C4-2B (cell line): ENCODE results near the gene HRH2.

Experiments used
- H3K27ac ChIP-seq: fragments of 450-650 bp; 2 replicates; pipeline ENCODE4 v1.5.1; 2017
- CTCF ChIP-seq: fragments of 450-650 bp; conservative IDR thresholded peaks from 2 replicates; pipeline ENCODE4 v1.5.1; 2017; ENCODE audit warnings: mild to moderate bottlenecking
- ZFX ChIP-seq: fragments of 450-650 bp; IDR thresholded peaks from 2 replicates; pipeline ENCODE4 v1.6.1; 2017

HRH2 gene

GRCh38 chr5:175670372-175670771 lies 12.5 kb downstream of the HRH2 start:
- H3K27ac ChIP-seq: no peak overlapping the region
- TF ChIP-seq ZFX: no peak
- TF ChIP-seq CTCF: no peak

DNA sequence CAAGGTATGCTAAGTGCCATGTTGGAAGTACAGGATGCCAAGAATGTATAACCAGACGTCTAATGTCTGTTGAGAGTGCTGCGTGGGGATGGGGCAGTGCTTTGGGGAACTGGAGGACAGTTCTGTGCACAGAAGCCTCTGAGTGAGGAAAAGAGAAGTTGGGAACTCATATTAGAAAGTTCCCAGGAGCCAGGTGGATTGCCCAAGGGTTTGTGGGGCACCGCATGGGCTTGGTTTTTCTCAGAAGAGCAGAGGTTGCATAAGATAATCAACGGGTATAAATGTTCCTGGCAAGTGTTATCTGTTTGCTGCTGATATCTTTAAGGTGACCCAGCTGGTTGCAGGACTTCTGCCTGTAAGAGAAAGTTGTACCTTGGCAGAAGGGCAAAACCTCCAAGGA lies 13.1 kb downstream of the HRH2 start:
- TF ChIP-seq CTCF: no peak
- no peak for TF ChIP-seq ZFX
- H3K27ac ChIP-seq: no peak overlapping the region

GRCh38 chr5:175672976-175673648 lies 15.2 kb downstream of the HRH2 start:
- no peak overlapping the region for H3K27ac ChIP-seq
- TF ChIP-seq CTCF (no peak), ZFX (no peak)

DNA sequence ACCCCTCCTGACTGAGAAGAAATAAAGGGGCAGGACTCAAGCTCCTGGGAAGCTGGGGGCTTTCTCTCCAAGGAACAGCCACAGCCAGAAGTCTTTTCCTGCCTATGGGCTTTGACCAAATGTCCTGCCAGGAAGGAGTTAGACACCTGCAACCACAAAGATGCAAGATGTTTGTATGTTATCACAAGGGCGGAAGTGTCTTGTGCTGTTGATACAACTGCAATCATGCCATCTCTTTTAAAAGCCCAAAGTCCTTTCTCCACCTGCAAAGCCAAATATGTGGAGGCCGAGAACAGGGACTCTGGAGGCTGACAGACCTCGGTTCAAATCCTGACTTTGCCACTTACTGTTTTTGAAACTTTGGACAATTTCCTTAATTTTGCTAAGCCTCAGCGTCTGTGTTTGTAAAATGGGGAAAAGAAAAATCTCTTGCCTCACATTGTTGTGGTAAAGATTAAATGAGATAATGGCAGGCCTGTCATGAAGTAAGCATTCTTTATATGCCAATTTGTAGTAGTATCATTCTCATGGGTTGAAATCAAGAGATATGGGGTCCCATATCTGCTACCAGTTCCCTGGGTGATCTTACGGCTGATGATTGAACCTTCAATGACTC lies 17.0 kb downstream of the HRH2 start:
- no peak overlapping the region for H3K27ac ChIP-seq
- no peak for TF ChIP-seq CTCF
- TF ChIP-seq ZFX: no peak

- no peak overlapping the region for H3K27ac ChIP-seq
These were observed 18.0 kb downstream of the HRH2 start for GRCh38 chr5:175675873-175676272.

GRCh38 chr5:175677571-175677970 lies 19.7 kb downstream of the HRH2 start:
- TF ChIP-seq CTCF (no peak), ZFX (no peak)

More at GRCh38 chr5:175675873-175676272, 18.0 kb downstream of the HRH2 start:
- TF ChIP-seq ZFX: no peak
- no peak for TF ChIP-seq CTCF

GRCh38 chr5:175678074-175678473 lies 20.2 kb downstream of the HRH2 start:
- H3K27ac ChIP-seq: no peak overlapping the region
- no peak for TF ChIP-seq CTCF
- TF ChIP-seq ZFX: no peak

More at GRCh38 chr5:175677571-175677970, 19.7 kb downstream of the HRH2 start:
- H3K27ac ChIP-seq: no peak overlapping the region
